Bronchial epithelial cell (primary cell): ENCODE results near the gene CFAP45. TPM values are rescaled to one million over a fixed set of nuclear protein-coding genes. Genes with fewer than 3 reads are reported as not detected.
"Not testable (repeated sequence)": the region's sequence is repeated elsewhere in the genome, so short reads cannot be mapped to it uniquely, and the experiment has no call there.

Experiments
- DNase-seq: peaks from one replicate; pipeline ENCODE4 v3.0.0-alpha.2; 2010; ENCODE audit warnings: low read depth
- FAIRE-seq: peaks from 2 replicates; lab custom pipeline; 2011; peaks lifted over from hg19 to GRCh38; lab: Jason Lieb, UNC
- H3K27me3 ChIP-seq: 2 replicates; pipeline ENCODE4 v1.5.1; 2011; ENCODE audit warnings: low read length; ENCODE audit not compliant: control insufficient read depth, insufficient read depth
- H3K36me3 ChIP-seq: 2 replicates; pipeline ENCODE4 v1.5.1; 2011; ENCODE audit warnings: low read length; ENCODE audit not compliant: control insufficient read depth, insufficient read depth
- H3K4me3 ChIP-seq: 2 replicates; pipeline ENCODE4 v1.5.1; 2011; ENCODE audit warnings: mild to moderate bottlenecking, low read depth, low read length, control low read depth
- CTCF ChIP-seq: IDR thresholded peaks from 2 replicates; pipeline ENCODE4 v1.5.1; 2011; ENCODE audit warnings: mild to moderate bottlenecking, moderate library complexity, low read length, control low read depth, inconsistent platforms; ENCODE audit not compliant: insufficient read depth, severe bottlenecking
- total RNA-seq: library from RNA; depleted of rRNA; stranded (reverse); fragments of >200 nt; gene quantifications from 2 replicates; pipeline ENCODE4 v1.2.1, GENCODE V29; 2014

CFAP45 gene
- total RNA-seq, 1 donor from 2014 or later = 0.53 TPM

DNA sequence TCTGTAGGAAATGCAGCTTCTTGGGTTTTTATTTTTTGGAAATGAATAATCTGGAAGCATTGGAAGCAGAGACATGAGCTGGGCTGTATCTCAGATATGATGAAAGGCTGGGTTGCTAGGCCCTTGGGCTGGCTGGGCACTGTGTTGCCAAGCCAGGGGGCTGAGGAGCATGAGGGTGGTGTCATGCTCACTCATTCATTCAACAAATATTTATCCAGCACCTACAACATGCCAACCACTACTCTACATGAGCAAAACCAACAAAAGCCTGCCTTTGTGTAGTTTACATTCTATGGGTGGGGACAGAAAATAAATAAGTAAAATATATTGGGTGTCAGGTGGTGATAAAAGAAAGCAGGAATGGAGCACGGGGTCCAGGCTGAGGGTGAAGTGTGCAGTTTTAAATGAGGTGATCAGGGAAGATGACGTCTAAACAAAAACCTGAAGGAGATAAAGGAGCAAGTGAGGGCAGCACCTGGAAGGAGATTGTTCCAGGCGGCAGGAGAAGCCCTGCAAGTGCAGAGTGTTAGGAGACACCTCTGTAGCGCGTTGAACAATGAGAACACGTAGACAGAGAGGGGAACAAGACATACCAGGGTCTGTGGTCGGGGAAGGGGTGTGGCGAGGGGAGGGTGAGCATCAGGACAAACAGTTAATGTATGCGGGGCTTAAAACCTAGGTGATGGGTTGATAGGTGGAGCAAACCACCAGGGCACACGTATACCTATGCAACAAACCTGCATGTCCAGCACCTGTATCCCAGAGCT, 14.5 kb upstream of the CFAP45 start:
- Histone ChIP-seq H3K36me3 (peaks cover 13% of the 10 kb centered on the region), H3K4me3 (no peak overlapping the region), H3K27me3 (no peaks in the 10 kb centered on the region)
- FAIRE-seq (no peak), DNase-seq (peak; percentile 77)
- no peak for TF ChIP-seq CTCF

GRCh38 chr1:159913451-159914192, 13.7 kb upstream of the CFAP45 start:
- H3K36me3 ChIP-seq = peaks cover 7% of the 10 kb centered on the region
- no peak for FAIRE-seq
- peak; percentile 84 for DNase-seq
- H3K4me3 ChIP-seq = no peak overlapping the region
- TF ChIP-seq CTCF = no peak
- no peaks in the 10 kb centered on the region for H3K27me3 ChIP-seq

DNA sequence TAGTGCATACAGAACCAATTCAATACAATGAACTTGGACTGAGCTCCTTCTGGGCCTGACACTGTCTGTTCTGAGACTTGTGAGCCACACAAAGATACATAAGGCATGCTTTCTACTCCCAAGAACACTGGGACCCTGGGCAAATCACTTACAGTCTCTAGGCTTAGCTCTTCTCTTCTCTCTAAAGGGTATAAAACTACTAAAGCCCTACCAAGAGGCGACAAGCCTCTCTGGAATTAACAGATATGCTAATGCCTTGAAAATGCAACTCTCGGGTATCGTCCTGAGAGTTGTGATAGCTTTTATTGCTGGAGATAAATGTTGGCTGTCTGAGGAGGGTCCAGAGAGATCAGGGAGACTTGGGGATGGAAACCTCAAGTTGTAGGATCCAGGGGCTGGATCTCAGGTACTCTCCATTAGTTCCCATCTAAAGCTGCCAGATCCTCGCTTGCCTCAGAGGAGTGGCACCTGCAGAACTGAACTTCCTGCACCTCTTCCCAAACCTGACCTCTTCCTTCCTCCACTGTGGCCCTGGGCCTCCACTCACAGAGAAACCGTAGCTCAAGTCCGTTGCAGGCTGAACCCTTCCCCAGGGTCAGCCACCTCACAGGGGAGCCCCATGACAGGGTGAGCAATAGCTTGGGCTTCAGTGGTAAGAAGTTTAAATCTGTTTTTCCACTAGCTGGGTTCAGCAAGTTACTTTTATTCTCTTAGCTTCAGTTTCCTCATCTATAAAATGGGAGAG, 11.5 kb upstream of the CFAP45 start:
- Histone ChIP-seq H3K4me3 (no peak overlapping the region), H3K27me3 (no peaks in the 10 kb centered on the region), H3K36me3 (no peaks in the 10 kb centered on the region)
- FAIRE-seq (no peak), DNase-seq (no peak)
- TF ChIP-seq CTCF = no peak

- H3K4me3 ChIP-seq = no peak overlapping the region
- FAIRE-seq (no peak), DNase-seq (no peak)
- TF ChIP-seq CTCF = no peak
- H3K36me3 ChIP-seq = no peaks in the 10 kb centered on the region
- H3K27me3 ChIP-seq = no peaks in the 10 kb centered on the region
These were observed 8.3 kb upstream of the CFAP45 start for GRCh38 chr1:159908031-159908940.

DNA sequence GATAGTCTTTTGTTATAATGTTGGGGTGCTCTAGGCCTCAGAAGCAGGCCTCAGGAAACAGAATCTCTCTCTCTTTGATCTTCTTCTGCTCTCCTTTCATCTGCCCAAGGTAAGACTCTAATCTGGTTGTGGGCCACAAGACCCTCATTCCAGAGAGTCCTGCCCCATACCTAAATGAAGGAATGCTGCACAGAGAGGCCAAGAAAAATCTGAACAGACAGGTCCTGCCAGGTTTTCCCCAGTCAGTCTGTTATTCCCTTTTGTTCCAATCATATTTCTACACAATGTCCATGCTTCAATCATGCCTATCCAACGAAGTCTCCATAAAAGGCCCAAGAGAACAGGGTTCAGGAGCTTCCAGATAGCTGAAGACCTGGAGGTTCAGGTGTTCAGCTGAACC, 7.0 kb upstream of the CFAP45 start:
- TF ChIP-seq CTCF = no peak
- no peaks in the 10 kb centered on the region for H3K27me3 ChIP-seq
- no peak overlapping the region for H3K4me3 ChIP-seq
- no peak for FAIRE-seq
- no peak for DNase-seq
- H3K36me3 ChIP-seq = no peaks in the 10 kb centered on the region

- FAIRE-seq, H3K27me3 ChIP-seq, H3K36me3 ChIP-seq, H3K4me3 ChIP-seq, DNase-seq: not testable (repeated sequence)
These were observed 4.1 kb upstream of the CFAP45 start for GRCh38 chr1:159904036-159904435.
